ENCODE results near the gene NEDD4L.

NEDD4L gene

GRCh38 chr18:58381676-58382411 is 337.8 kb downstream of the NEDD4L start:
- Histone ChIP-seq H3K27me3 (ENCODE audit: control insufficient read depth, insufficient read depth, low read length) (no peaks in the 10 kb centered on the region), H3K9me3 (replicated peaks; ENCODE audit: low read length) (no peaks in the 10 kb centered on the region), H3K4me2 (ENCODE audit: low read length) (no peak overlapping the region), H3K9ac (ENCODE audit: low read depth, low read length) (no peak overlapping the region), H3K36me3 (ENCODE audit: insufficient read depth, low read length) (peaks cover 12% of the 10 kb centered on the region), H3K4me3 (ENCODE audit: low read length) (no peak overlapping the region), H3K4me1 (ENCODE audit: control insufficient read depth, insufficient read depth, low read length) (peaks cover 3% of the 10 kb centered on the region)

- H3K36me3 ChIP-seq (ENCODE audit: insufficient read depth, low read length), result peaks cover 12% of the 10 kb centered on the region
- H3K4me3 ChIP-seq (ENCODE audit: low read length), result no peak overlapping the region
- H3K4me1 ChIP-seq (ENCODE audit: control insufficient read depth, insufficient read depth, low read length), result no peaks in the 10 kb centered on the region
These were observed 338.4 kb downstream of the NEDD4L start for GRCh38 chr18:58382446-58382845.

GRCh38 chr18:58385472-58385871 is 341.4 kb downstream of the NEDD4L start:
- Histone ChIP-seq H3K4me1 (ENCODE audit: control insufficient read depth, insufficient read depth, low read length) (no peaks in the 10 kb centered on the region), H3K27me3 (ENCODE audit: control insufficient read depth, insufficient read depth, low read length) (no peaks in the 10 kb centered on the region), H3K9ac (ENCODE audit: low read depth, low read length) (no peak overlapping the region), H3K4me2 (ENCODE audit: low read length) (no peak overlapping the region), H3K9me3 (replicated peaks; ENCODE audit: low read length) (no peaks in the 10 kb centered on the region), H3K4me3 (ENCODE audit: low read length) (no peak overlapping the region), H3K36me3 (ENCODE audit: insufficient read depth, low read length) (peaks cover 26% of the 10 kb centered on the region)

More at GRCh38 chr18:58382446-58382845, 338.4 kb downstream of the NEDD4L start:
- Histone ChIP-seq H3K9me3 (replicated peaks; ENCODE audit: low read length) (no peaks in the 10 kb centered on the region), H3K27me3 (ENCODE audit: control insufficient read depth, insufficient read depth, low read length) (no peaks in the 10 kb centered on the region), H3K4me2 (ENCODE audit: low read length) (no peak overlapping the region), H3K9ac (ENCODE audit: low read depth, low read length) (no peak overlapping the region)

GRCh38 chr18:58386780-58387179 is 342.8 kb downstream of the NEDD4L start:
- no peaks in the 10 kb centered on the region for H3K9me3 ChIP-seq (replicated peaks; ENCODE audit: low read length)
- H3K4me1 ChIP-seq (ENCODE audit: control insufficient read depth, insufficient read depth, low read length), result no peaks in the 10 kb centered on the region
- H3K4me2 ChIP-seq (ENCODE audit: low read length), result no peak overlapping the region
- no peaks in the 10 kb centered on the region for H3K27me3 ChIP-seq (ENCODE audit: control insufficient read depth, insufficient read depth, low read length)
- no peak overlapping the region for H3K4me3 ChIP-seq (ENCODE audit: low read length)
- no peak overlapping the region for H3K9ac ChIP-seq (ENCODE audit: low read depth, low read length)
- H3K36me3 ChIP-seq (ENCODE audit: insufficient read depth, low read length), result peaks cover 33% of the 10 kb centered on the region

- Histone ChIP-seq H3K4me1 (ENCODE audit: control insufficient read depth, insufficient read depth, low read length) (no peaks in the 10 kb centered on the region), H3K4me3 (ENCODE audit: low read length) (no peak overlapping the region), H3K36me3 (ENCODE audit: insufficient read depth, low read length) (peaks cover 33% of the 10 kb centered on the region), H3K9ac (ENCODE audit: low read depth, low read length) (no peak overlapping the region), H3K27me3 (ENCODE audit: control insufficient read depth, insufficient read depth, low read length) (no peaks in the 10 kb centered on the region), H3K4me2 (ENCODE audit: low read length) (no peak overlapping the region), H3K9me3 (replicated peaks; ENCODE audit: low read length) (no peaks in the 10 kb centered on the region)
These were observed 343.7 kb downstream of the NEDD4L start for GRCh38 chr18:58387716-58388115.

- Histone ChIP-seq H3K9ac (ENCODE audit: low read depth, low read length) (no peak overlapping the region), H3K4me1 (ENCODE audit: control insufficient read depth, insufficient read depth, low read length) (no peaks in the 10 kb centered on the region), H3K27me3 (ENCODE audit: control insufficient read depth, insufficient read depth, low read length) (no peaks in the 10 kb centered on the region), H3K36me3 (ENCODE audit: insufficient read depth, low read length) (peaks cover 31% of the 10 kb centered on the region), H3K9me3 (replicated peaks; ENCODE audit: low read length) (no peaks in the 10 kb centered on the region), H3K4me2 (ENCODE audit: low read length) (no peak overlapping the region), H3K4me3 (ENCODE audit: low read length) (no peak overlapping the region)
These were observed 344.7 kb downstream of the NEDD4L start for GRCh38 chr18:58388736-58389135.

GRCh38 chr18:58389745-58390144 is 345.7 kb downstream of the NEDD4L start:
- no peak overlapping the region for H3K4me3 ChIP-seq (ENCODE audit: low read length)
- H3K9me3 ChIP-seq (replicated peaks; ENCODE audit: low read length), result no peaks in the 10 kb centered on the region
- H3K4me1 ChIP-seq (ENCODE audit: control insufficient read depth, insufficient read depth, low read length), result no peaks in the 10 kb centered on the region
- H3K9ac ChIP-seq (ENCODE audit: low read depth, low read length), result no peak overlapping the region
- H3K36me3 ChIP-seq (ENCODE audit: insufficient read depth, low read length), result peaks cover 33% of the 10 kb centered on the region
- H3K4me2 ChIP-seq (ENCODE audit: low read length), result no peak overlapping the region
- no peaks in the 10 kb centered on the region for H3K27me3 ChIP-seq (ENCODE audit: control insufficient read depth, insufficient read depth, low read length)

- H3K9ac ChIP-seq (ENCODE audit: low read depth, low read length), result no peak overlapping the region
- H3K4me2 ChIP-seq (ENCODE audit: low read length), result no peak overlapping the region
- H3K27me3 ChIP-seq (ENCODE audit: control insufficient read depth, insufficient read depth, low read length), result no peaks in the 10 kb centered on the region
- H3K9me3 ChIP-seq (replicated peaks; ENCODE audit: low read length), result no peaks in the 10 kb centered on the region
- H3K36me3 ChIP-seq (ENCODE audit: insufficient read depth, low read length), result peaks cover 34% of the 10 kb centered on the region
- no peaks in the 10 kb centered on the region for H3K4me1 ChIP-seq (ENCODE audit: control insufficient read depth, insufficient read depth, low read length)
- no peak overlapping the region for H3K4me3 ChIP-seq (ENCODE audit: low read length)
These were observed 346.4 kb downstream of the NEDD4L start for GRCh38 chr18:58390399-58390798.

GRCh38 chr18:58391231-58391825 is 347.3 kb downstream of the NEDD4L start:
- Histone ChIP-seq H3K4me2 (ENCODE audit: low read length) (no peak overlapping the region), H3K27me3 (ENCODE audit: control insufficient read depth, insufficient read depth, low read length) (no peaks in the 10 kb centered on the region), H3K36me3 (ENCODE audit: insufficient read depth, low read length) (peaks cover 29% of the 10 kb centered on the region), H3K4me1 (ENCODE audit: control insufficient read depth, insufficient read depth, low read length) (no peaks in the 10 kb centered on the region), H3K4me3 (ENCODE audit: low read length) (no peak overlapping the region), H3K9me3 (replicated peaks; ENCODE audit: low read length) (no peaks in the 10 kb centered on the region), H3K9ac (ENCODE audit: low read depth, low read length) (no peak overlapping the region)

GRCh38 chr18:58391932-58392323 is 347.9 kb downstream of the NEDD4L start:
- H3K36me3 ChIP-seq (ENCODE audit: insufficient read depth, low read length), result peaks cover 30% of the 10 kb centered on the region
- no peak overlapping the region for H3K4me3 ChIP-seq (ENCODE audit: low read length)
- H3K4me2 ChIP-seq (ENCODE audit: low read length), result no peak overlapping the region
- no peaks in the 10 kb centered on the region for H3K9me3 ChIP-seq (replicated peaks; ENCODE audit: low read length)
- no peak overlapping the region for H3K9ac ChIP-seq (ENCODE audit: low read depth, low read length)
- H3K27me3 ChIP-seq (ENCODE audit: control insufficient read depth, insufficient read depth, low read length), result no peaks in the 10 kb centered on the region
- no peaks in the 10 kb centered on the region for H3K4me1 ChIP-seq (ENCODE audit: control insufficient read depth, insufficient read depth, low read length)

- Histone ChIP-seq H3K36me3 (ENCODE audit: insufficient read depth, low read length) (peaks cover 36% of the 10 kb centered on the region), H3K4me3 (ENCODE audit: low read length) (no peak overlapping the region), H3K9me3 (replicated peaks; ENCODE audit: low read length) (no peaks in the 10 kb centered on the region), H3K27me3 (ENCODE audit: control insufficient read depth, insufficient read depth, low read length) (no peaks in the 10 kb centered on the region), H3K9ac (ENCODE audit: low read depth, low read length) (no peak overlapping the region), H3K4me2 (ENCODE audit: low read length) (no peak overlapping the region), H3K4me1 (ENCODE audit: control insufficient read depth, insufficient read depth, low read length) (no peaks in the 10 kb centered on the region)
These were observed 348.4 kb downstream of the NEDD4L start for GRCh38 chr18:58392324-58393000.
